H1 (cell line): ENCODE measurements around the gene OPCML. TPM values are rescaled to one million over a fixed set of nuclear protein-coding genes. Genes with fewer than 3 reads are reported as not detected.

Experiments used
- TBP ChIP-seq: IDR thresholded peaks from 2 replicates; pipeline ENCODE4 v1.6.1; 2011; ENCODE audit warnings: low read depth, low read length, improper control_type of control experiment
- polyA plus RNA-seq, 7 experiments: library from polyadenylated mRNA; depleted of rRNA in 3 of 7; stranded (reverse) in 5 of 7; unstranded in 2 of 7; fragments of >200 nt in 5 of 7; fragments of 200-250 nt in 2 of 7; gene quantifications; 1 replicate in 5 of 7; 2 replicates in 1 of 7; 4 replicates in 1 of 7; pipeline versions ENCODE4 v1.2.1 to v1.2.3, GENCODE V29; 2011 to 2013; ENCODE audit warnings: missing spikeins in 2 of 7, mixed read lengths in 2 of 7
- total RNA-seq: library from RNA; stranded (reverse); fragmentation: NEBNext Ultra II Directional; extraction: Animal tissue kit (Norgen Biotek cat#: 25700); gene quantifications from 2 replicates; pipeline ENCODE4 v1.2.1, GENCODE V29; 2021
- TF ChIP-seq, protein P1 (sequence below), 3 experiments: IDR thresholded peaks; 1 replicate in 2 of 3; 2 replicates in 1 of 3; pipeline versions ENCODE4 v1.5.1 to v1.6.1; 2011; ENCODE audit warnings: low read length in 3 of 3, mild to moderate bottlenecking in 3 of 3, inconsistent platforms in 2 of 3, low read depth in 1 of 3, moderate library complexity in 1 of 3; ENCODE audit not compliant: insufficient read depth in 1 of 3; ENCODE audit errors: control extremely low read depth in 1 of 3

OPCML gene
- total and polyA plus RNA-seq, 2 of the 8 experiments (the other 6 are each of a cell fraction or from before 2014, with no cell fraction given), result 2.3 to 3.1 TPM

- TF ChIP-seq, protein P1, sequence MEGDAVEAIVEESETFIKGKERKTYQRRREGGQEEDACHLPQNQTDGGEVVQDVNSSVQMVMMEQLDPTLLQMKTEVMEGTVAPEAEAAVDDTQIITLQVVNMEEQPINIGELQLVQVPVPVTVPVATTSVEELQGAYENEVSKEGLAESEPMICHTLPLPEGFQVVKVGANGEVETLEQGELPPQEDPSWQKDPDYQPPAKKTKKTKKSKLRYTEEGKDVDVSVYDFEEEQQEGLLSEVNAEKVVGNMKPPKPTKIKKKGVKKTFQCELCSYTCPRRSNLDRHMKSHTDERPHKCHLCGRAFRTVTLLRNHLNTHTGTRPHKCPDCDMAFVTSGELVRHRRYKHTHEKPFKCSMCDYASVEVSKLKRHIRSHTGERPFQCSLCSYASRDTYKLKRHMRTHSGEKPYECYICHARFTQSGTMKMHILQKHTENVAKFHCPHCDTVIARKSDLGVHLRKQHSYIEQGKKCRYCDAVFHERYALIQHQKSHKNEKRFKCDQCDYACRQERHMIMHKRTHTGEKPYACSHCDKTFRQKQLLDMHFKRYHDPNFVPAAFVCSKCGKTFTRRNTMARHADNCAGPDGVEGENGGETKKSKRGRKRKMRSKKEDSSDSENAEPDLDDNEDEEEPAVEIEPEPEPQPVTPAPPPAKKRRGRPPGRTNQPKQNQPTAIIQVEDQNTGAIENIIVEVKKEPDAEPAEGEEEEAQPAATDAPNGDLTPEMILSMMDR (IDR thresholded peaks at IDR 0.05; ENCODE audit: control extremely low read depth in 1 of 3, insufficient read depth in 1 of 3, low read depth in 1 of 3, low read length in 3 of 3), result no peak
- no peak for TF ChIP-seq TBP
- TF ChIP-seq, all 59 proteins: peak for 0
These were observed 1068.9 kb downstream of the OPCML start (continued) for GRCh38 chr11:132463295-132464002.
